BJ (cell line): ENCODE results near the gene SDHAF4. TPM values are rescaled to one million over a fixed set of nuclear protein-coding genes. Genes with fewer than 3 reads are reported as not detected.

Source experiments
- CTCF ChIA-PET: fragments of 350-600 bp; formaldehyde crosslinking; extraction: SDS; loops from one replicate; lab custom pipeline; 2021; ENCODE audit warnings: antibody characterized with exemption, inconsistent platforms; lab: Yijun Ruan, JAX
- POLR2A ChIA-PET: fragments of 300-600 bp; sonication (Branson Sonifier 250); formaldehyde crosslinking; extraction: SDS; loops from one replicate; lab custom pipeline; 2021; ENCODE audit warnings: antibody characterized with exemption; lab: Charles Lee
- DNase-seq: peaks from one replicate; pipeline ENCODE4 v3.0.0-alpha.2; 2011; ENCODE audit warnings: low read depth
- H3K27me3 ChIP-seq: 2 replicates; pipeline ENCODE4 v1.6.0; 2011; ENCODE audit warnings: low read length; ENCODE audit not compliant: control insufficient read depth, insufficient read depth
- H3K36me3 ChIP-seq: 2 replicates; pipeline ENCODE4 v1.5.1; 2011; ENCODE audit warnings: low read length; ENCODE audit not compliant: control insufficient read depth, insufficient read depth
- H3K4me3 ChIP-seq: 2 replicates; pipeline ENCODE4 v1.5.1; 2011; ENCODE audit warnings: low read depth, mild to moderate bottlenecking, control low read depth, low read length
- polyA plus RNA-seq: library from polyadenylated mRNA; depleted of rRNA; stranded (reverse); fragments of >200 nt; gene quantifications from 2 replicates; pipeline ENCODE4 v1.2.3, GENCODE V29; 2011
- TF ChIP-seq, protein P1 (sequence below): IDR thresholded peaks from 2 replicates; pipeline ENCODE4 v1.5.1; 2011; ENCODE audit warnings: low read depth, mild to moderate bottlenecking, control low read depth, inconsistent platforms, low read length, moderate library complexity; ENCODE audit not compliant: insufficient read depth

SDHAF4 gene
- polyA plus RNA-seq, 1 experiment = 7.2 TPM

DNA sequence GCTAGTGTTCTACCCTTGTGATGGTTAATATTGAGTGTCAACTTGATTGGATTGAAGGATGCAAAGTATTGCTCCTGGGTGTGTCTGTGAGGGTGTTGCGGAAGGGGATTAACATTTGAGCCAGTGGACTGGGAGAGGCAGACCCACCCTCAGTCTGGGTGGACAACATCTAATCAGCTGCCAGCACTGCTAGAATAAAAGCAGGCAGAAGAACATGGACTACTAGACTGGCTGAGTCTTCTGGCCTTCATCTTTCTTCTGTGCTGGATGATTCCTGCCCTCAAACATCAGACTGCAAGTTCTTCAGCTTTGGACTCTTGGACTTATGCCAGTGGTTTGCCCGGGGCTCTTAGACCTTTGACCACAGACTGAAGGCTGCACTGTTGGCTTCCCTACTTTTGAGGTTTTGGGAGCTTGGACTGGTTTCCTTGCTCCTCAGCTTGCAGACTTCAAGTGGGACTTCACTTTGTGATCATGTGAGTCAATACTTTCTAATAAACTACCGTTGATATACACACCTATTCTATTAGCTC lies 50.1 kb downstream of the SDHAF4 start:
- Histone ChIP-seq H3K4me3 (no peak overlapping the region), H3K36me3 (no peaks in the 10 kb centered on the region), H3K27me3 (no peaks in the 10 kb centered on the region)
- DNase-seq = no peak
- CTCF ChIA-PET = no interaction called here
- TF ChIP-seq, protein P1, sequence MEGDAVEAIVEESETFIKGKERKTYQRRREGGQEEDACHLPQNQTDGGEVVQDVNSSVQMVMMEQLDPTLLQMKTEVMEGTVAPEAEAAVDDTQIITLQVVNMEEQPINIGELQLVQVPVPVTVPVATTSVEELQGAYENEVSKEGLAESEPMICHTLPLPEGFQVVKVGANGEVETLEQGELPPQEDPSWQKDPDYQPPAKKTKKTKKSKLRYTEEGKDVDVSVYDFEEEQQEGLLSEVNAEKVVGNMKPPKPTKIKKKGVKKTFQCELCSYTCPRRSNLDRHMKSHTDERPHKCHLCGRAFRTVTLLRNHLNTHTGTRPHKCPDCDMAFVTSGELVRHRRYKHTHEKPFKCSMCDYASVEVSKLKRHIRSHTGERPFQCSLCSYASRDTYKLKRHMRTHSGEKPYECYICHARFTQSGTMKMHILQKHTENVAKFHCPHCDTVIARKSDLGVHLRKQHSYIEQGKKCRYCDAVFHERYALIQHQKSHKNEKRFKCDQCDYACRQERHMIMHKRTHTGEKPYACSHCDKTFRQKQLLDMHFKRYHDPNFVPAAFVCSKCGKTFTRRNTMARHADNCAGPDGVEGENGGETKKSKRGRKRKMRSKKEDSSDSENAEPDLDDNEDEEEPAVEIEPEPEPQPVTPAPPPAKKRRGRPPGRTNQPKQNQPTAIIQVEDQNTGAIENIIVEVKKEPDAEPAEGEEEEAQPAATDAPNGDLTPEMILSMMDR = no peak
- POLR2A ChIA-PET = no interaction called here

- ChIA-PET POLR2A (no interaction called here), CTCF (no interaction called here)
- no peaks in the 10 kb centered on the region for H3K36me3 ChIP-seq
- H3K27me3 ChIP-seq = no peaks in the 10 kb centered on the region
- no peak overlapping the region for H3K4me3 ChIP-seq
- no peak for DNase-seq
- TF ChIP-seq, protein P1 = no peak
These were observed 54.0 kb downstream of the SDHAF4 start for GRCh38 chr6:70620746-70621145.

GRCh38 chr6:70622461-70622860 lies 55.7 kb downstream of the SDHAF4 start:
- POLR2A ChIA-PET = no interaction called here
- TF ChIP-seq, protein P1 = no peak
- DNase-seq = no peak
- Histone ChIP-seq H3K4me3 (no peak overlapping the region), H3K27me3 (no peaks in the 10 kb centered on the region), H3K36me3 (no peaks in the 10 kb centered on the region)
- CTCF ChIA-PET = no interaction called here

DNA sequence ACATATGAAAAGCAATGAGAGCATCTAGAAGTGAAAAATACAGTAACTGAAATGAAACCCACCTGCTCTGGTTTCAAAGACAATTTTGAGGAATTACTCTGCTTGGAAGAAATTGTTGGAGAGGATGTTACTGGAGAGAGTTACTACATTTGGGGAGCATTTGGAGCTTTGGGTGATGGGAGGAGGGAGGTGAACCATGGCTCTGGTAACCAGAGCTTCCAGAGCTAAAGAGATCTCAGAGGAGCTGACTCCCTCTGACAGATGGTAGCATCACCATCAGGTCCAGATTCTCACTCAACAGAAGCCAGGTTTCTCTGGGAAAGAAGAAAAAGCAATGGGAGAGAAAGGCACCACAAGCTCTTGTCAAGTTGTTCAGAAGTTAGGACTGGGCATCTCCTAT lies 58.7 kb downstream of the SDHAF4 start:
- no peaks in the 10 kb centered on the region for H3K36me3 ChIP-seq
- H3K4me3 ChIP-seq = no peak overlapping the region
- TF ChIP-seq, protein P1 = no peak
- H3K27me3 ChIP-seq = no peaks in the 10 kb centered on the region
- CTCF ChIA-PET = no interaction called here
- no peak for DNase-seq
- POLR2A ChIA-PET = no interaction called here

DNA sequence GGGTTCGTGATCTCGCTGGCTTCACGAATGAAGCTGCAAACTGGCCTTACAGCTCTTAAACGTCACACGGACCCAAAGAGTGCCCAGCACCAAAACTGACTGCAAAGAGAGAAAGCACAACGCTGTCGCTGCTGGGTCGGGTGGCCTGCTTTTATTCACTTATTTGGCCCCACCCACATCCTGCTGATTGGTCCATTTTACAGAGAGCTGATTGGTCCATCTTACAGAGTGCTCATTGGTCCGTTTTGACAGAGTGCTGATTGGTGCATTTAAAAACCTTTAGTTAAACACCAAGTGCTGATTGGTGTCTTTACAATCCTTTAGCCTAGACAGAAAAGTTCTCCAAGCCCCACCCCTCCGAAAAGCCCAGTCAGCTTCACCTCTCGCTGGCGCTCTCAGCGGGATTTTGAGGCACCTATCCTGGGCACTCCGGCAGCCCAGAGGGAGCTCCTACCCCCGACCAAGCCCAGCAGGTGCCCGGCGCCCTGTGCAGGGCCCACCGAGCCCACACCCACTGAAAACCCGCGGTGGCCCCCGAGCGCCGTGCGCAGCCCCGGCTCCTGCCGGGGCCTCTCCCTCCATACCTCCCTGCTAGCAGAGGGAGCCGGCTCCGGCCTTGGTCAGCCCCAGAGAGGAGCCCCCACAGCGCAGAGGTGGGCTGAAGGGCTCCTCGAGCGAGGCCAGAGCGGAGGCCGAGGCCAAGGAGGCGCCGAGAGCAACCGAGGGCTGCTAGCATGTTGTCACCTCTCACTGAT lies 60.9 kb downstream of the SDHAF4 start:
- CTCF ChIA-PET = no interaction called here
- POLR2A ChIA-PET = no interaction called here

More for the DNA sequence above, 60.9 kb downstream of the SDHAF4 start:
- no peak overlapping the region for H3K4me3 ChIP-seq
- H3K27me3 ChIP-seq = no peaks in the 10 kb centered on the region
- TF ChIP-seq, protein P1 = no peak
- H3K36me3 ChIP-seq = no peaks in the 10 kb centered on the region
- no peak for DNase-seq
